Measurements from ENCODE around the gene ANKRD16.
A peak's percentile ranks its signal among the peaks of the same experiment; 100 is the strongest.
"Not testable (repeated sequence)": the region's sequence is repeated elsewhere in the genome, so short reads cannot be mapped to it uniquely, and the experiment has no call there.

Gene ANKRD16

DNA sequence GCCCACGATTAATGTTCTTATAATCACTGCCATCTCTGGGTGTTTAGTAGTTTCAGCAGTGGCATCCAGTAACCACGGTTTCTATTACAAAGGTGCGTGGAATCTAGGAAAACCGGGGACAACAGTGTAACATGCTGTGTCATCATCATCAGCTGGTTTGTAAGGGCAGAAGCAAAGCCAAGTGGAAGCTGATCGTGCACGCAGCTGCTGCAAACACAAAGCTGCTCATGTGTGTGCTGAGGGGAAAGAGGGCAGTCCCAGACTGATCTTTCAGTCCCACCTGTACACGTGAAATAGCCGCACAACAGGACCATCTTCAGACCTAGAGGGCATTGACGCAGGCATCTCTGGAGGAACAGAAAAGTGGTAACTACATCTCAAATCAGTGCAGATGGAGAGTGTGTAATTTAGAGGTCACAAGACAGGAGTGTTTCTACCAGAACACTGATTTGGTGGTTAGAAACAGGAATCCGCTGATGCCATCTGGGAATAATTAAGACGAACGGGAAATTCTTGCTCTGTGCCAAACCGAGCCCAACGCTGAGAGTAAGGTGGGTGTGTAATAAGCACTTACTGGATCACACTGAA lies 13.4 kb downstream of the ANKRD16 start:
- no peak for DNase-seq (ENCODE audit: low read depth)

DNA sequence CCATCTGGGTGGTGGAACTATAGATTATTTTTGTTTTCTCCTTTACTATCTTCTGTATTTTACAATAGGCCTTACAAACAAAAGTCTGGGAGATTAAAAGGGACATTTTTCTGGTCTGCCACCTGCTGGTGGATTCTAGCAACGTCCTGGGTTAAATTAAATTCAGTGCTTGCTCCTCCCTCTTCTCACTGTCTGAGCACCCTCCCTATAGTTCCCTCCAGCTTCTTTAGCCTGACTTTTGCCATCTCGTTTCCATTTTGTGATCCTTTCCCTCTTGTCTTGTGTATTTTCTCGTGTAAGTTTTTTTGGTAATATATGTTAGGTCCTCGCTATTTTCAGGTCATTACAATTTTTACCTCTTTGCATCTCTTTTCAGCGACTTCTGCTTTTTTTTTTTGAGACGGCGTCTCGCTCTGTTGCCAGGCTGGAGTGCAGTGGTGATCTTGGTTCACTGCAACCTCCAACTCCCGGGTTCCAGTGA lies 16.1 kb downstream of the ANKRD16 start:
- peak; percentile 32 for DNase-seq (ENCODE audit: low read depth)

- no peak for DNase-seq (ENCODE audit: low read depth)
Observed at GRCh38 chr10:5871596-5871995, 18.1 kb downstream of the ANKRD16 start.

- no peak for DNase-seq (ENCODE audit: low read depth)
Observed at GRCh38 chr10:5869156-5869555, 20.5 kb downstream of the ANKRD16 start.

DNA sequence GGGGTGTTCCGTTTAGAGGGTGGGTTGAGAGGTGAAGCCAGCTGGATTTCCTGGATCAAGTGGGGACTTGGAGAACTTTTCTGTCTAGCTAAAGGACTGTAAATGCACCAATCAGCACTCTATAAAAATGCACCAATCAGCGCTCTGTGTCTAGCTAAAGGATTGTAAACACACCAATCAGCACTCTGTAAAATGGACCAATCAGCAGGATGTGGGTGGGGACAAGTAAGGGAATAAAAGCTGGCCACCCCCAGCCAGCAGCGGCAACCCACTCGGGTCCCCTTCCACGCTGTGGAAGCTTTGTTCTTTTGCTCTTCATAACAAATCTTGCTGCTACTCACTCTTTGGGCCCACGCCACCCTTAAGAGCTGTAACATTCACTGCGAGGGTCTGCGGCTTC lies 21.3 kb downstream of the ANKRD16 start:
- not testable (repeated sequence) for DNase-seq (ENCODE audit: low read depth)

DNA sequence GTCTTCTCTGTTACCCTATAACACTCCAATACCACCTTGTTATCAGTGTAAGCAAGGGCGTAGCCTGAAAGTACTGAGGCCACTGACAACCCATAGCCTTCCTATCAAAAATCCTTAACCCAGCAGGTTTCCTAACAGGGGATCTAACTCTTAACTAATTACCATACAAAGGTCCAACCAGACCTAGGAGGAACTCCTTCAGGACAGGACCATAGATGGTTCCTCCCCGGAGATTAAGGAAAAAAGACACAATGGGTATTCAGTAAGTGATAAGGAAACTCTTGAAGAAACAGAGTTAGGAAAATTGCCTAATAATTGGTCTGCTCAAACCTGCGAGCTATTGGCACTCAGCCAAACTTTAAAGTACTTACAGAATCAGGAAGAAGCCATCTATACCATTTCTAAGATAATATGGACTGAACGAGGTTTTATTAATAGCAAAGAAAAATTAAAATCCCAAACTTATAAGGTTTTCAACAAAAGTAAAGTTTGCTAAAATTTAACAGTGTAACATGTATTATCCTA lies 22.5 kb downstream of the ANKRD16 start:
- DNase-seq (ENCODE audit: low read depth) = not testable (repeated sequence)

DNA sequence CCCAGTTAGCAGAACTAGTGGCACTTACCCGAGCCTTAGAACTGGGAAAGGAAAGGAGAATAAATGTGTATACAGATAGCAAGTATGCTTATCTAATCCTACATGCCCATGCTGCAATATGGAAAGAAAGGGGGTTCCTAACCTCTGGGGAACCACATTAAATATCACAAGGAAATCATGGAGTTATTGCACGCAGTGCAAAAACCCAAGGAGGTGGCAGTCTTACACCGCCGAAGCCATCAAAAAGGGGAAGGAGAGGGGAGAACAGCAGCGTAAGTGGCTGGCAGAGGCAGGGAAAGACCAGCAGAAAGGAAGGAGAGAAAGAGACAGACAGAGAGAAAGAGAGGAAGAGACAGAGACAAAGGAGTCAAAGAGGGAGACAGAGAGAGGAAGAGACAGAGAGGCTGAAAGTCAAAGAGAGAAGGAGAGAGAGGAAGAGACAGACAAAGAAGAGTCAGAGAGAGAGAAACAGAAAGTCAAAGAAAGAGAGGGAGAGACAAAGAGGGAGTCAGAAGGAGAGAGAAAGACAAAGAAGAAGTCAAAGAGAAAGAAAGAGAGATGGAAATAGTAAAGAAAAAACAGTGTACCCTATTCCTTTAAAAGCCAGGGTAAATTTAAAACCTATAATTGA lies 23.1 kb downstream of the ANKRD16 start:
- not testable (repeated sequence) for DNase-seq (ENCODE audit: low read depth)

- not testable (repeated sequence) for DNase-seq (ENCODE audit: low read depth)
Observed at GRCh38 chr10:5862981-5863685, 26.6 kb downstream of the ANKRD16 start.

DNA sequence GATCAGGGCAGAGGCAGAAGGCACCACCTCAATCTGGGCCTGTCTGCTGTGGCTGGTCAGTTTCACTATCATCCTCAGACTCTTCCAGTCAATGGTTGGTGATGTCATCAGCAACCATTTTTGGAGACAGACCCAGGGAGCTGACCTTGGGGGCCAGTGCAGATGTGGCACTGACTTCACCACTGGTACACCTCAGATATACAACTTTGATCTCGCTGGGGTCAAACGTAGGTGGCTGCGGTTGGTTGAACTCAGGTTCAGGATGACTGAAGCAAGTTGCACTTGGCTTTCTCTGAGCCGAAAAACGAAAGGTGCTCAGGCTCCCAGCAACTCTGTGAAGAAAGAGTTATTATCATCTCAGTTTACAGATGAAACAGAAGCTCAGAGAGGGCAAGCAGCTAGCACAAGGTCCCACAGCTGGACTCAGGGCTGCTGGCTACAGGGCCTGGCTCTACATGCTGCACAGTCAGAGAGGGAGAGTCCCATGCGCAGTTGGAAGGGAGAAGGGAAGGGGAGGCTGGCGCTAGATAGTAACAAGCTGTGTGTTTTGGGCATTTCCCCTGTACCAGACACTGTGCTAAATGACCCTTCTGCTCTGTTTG lies 27.2 kb downstream of the ANKRD16 start:
- no peak for DNase-seq (ENCODE audit: low read depth)

GRCh38 chr10:5860066-5860465 lies 29.6 kb downstream of the ANKRD16 start:
- no peak for DNase-seq (ENCODE audit: low read depth)

DNA sequence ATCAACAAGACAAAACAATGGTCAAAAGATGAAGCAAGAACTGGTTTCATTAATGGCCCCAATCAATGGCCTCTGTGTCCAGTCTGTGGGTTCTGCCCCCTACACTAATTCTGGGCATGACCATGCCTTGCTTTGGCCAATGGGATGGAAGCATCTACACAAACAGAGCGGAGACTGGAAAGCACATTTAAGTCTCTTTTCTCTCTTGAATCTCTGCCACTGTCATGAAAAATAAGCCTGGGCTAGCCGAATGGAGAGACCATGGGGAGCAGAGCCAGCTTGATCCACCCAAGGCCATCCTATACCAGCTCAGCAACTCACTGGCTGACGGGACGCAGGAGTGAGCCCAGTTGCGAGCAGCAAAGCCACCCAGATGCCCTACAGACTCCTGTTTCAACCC lies 30.9 kb downstream of the ANKRD16 start:
- DNase-seq (ENCODE audit: low read depth) = no peak

GRCh38 chr10:5856701-5857004 lies 33.0 kb downstream of the ANKRD16 start:
- no peak for DNase-seq (ENCODE audit: low read depth)

GRCh38 chr10:5855979-5856700 lies 33.6 kb downstream of the ANKRD16 start:
- no peak for DNase-seq (ENCODE audit: low read depth)

- no peak for DNase-seq (ENCODE audit: low read depth)
Observed at GRCh38 chr10:5854131-5854475, 35.6 kb downstream of the ANKRD16 start.

DNA sequence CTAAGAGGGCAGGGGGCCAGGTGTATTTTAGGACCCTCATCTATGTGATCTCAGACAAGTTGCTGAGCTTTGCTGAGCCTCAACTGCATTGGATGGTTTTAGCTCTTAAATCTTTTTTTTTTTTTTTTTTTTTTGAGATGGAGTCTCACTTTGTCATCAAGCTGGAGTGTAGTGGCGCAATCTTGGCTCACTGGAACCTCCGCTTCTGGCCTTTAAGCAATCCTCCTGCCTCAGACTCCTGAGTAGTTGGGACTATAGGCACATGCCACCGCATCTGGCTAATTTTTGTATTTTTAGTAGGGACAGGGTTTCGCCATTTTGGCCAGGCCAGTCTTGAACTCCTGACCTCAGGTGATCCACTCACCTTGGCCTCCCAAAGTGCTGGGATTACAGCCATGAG lies 43.0 kb downstream of the ANKRD16 start:
- not testable (repeated sequence) for DNase-seq (ENCODE audit: low read depth)

GRCh38 chr10:5844345-5845055 lies 45.2 kb downstream of the ANKRD16 start:
- no peak for DNase-seq (ENCODE audit: low read depth)

DNA sequence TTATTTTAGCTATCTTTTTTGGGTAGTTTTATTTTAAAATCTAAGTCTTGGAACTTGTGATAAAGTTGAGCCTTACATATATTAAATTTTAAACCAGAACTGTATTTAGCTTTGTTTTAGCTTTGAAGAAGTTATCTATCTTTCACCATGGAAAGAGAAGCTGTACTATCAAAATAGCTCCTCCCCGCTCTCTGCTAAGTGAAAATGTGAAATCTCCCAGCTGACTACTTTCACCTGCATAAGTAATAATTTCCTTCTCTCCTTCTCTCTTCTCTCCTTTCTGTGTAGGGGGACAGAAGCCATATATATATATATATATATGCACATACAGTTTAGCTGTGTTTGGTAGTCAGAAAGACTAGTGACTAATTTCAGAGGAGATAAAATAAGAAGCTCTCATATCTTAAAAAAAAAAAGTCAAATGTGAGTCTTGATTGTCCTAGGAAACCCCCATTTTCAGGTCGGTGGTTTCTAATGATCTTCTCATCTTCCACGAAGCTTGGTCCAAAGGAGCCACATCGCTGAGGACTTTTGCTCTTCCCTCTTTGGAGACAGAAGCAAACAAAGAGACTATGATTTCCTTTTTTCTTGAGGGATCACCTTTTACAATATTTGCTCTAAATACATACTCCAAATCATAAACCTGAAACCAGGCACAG lies 45.9 kb downstream of the ANKRD16 start:
- DNase-seq (ENCODE audit: low read depth) = no peak

GRCh38 chr10:5841965-5842364 lies 47.7 kb downstream of the ANKRD16 start:
- DNase-seq (ENCODE audit: low read depth) = no peak

GRCh38 chr10:5840314-5841307 lies 49.1 kb downstream of the ANKRD16 start:
- no peak for DNase-seq (ENCODE audit: low read depth)

GRCh38 chr10:5836181-5836580 lies 53.5 kb downstream of the ANKRD16 start:
- not testable (repeated sequence) for DNase-seq (ENCODE audit: low read depth)

Data from stimulated activated CD8-positive, alpha-beta memory T cell treated with anti-CD3 and anti-CD28 coated beads, Interleukin-7, amount 100 ng/mL, for 24 hours (primary cell).